ENCODE measurements around the gene OSBP2.

- TF ChIP-seq EZH2phosphoT487 (IDR thresholded peaks at IDR 0.05; ENCODE audit: borderline replicate concordance, low read length) (no peak), CTCF (conservative IDR thresholded peaks at IDR 0.05; ENCODE audit: low read depth, low read length) (no peak)
These were observed 137.8 kb downstream of the OSBP2 start for GRCh38 chr22:30832407-30832987.

Data from PC-3 (cell line).